ENCODE measurements around the gene CENPN. TPM values are rescaled to one million over a fixed set of nuclear protein-coding genes. Genes with fewer than 3 reads are reported as not detected.

The CENPN gene
- total and polyA plus RNA-seq, 8 donors: 12.3 to 31.0 (median 18.9) TPM

GRCh38 chr16:81004646-81005353 is 2.2 kb upstream of the CENPN start:
- intact Hi-C loops (cut with DNase I): no loop called here
- ATAC-seq: no peak
- H3K4me3 ChIP-seq: peak overlapping the region; percentile 2 to 79

GRCh38 chr16:81005610-81006161 is 1.3 kb upstream of the CENPN start:
- Histone ChIP-seq H3K4me1 (peaks cover 22 to 36% of the 10 kb centered on the region in 2 donors), H3K36me3 (no peaks in the 10 kb centered on the region), H3K4me3 (peak overlapping the region; percentile 79 to 91), H3K9me3 (no peaks in the 10 kb centered on the region), H3K27me3 (no peaks in the 10 kb centered on the region), H3K27ac (peak overlapping the region; percentile 97)
- DNase-seq (no peak), ATAC-seq (no peak)
- no peak for TF ChIP-seq CTCF (IDR thresholded peaks at IDR 0.05)
- intact Hi-C loops (cut with DNase I): no loop called here

More at GRCh38 chr16:81004646-81005353, 2.2 kb upstream of the CENPN start:
- H3K27ac ChIP-seq: peak overlapping the region; percentile 13 to 57
- TF ChIP-seq CTCF (IDR thresholded peaks at IDR 0.05): peak; percentile 67 to 80
- H3K36me3 ChIP-seq: no peaks in the 10 kb centered on the region
- peak in 2 of 4 donors; percentile 45 to 62 for DNase-seq
- H3K9me3 ChIP-seq: no peaks in the 10 kb centered on the region
- no peaks in the 10 kb centered on the region for H3K27me3 ChIP-seq
- H3K4me1 ChIP-seq: peaks cover 22 to 36% of the 10 kb centered on the region in 2 donors

GRCh38 chr16:81006211-81006812 is 702 bp upstream of the CENPN start:
- H3K4me1 ChIP-seq: peaks cover 22 to 36% of the 10 kb centered on the region in 2 donors
- peak overlapping the region; percentile 79 to 91 for H3K4me3 ChIP-seq
- no peaks in the 10 kb centered on the region for H3K27me3 ChIP-seq
- TF ChIP-seq CTCF (IDR thresholded peaks at IDR 0.05): no peak
- no peaks in the 10 kb centered on the region for H3K36me3 ChIP-seq
- no peaks in the 10 kb centered on the region for H3K9me3 ChIP-seq
- intact Hi-C loops (cut with DNase I): no loop called here
- DNase-seq (peak; percentile 16 to 94 (median 77)), ATAC-seq (peak; percentile 71)
- peak overlapping the region; percentile 97 for H3K27ac ChIP-seq

- intact Hi-C loops (cut with DNase I): no loop called here
- no peak for TF ChIP-seq CTCF (IDR thresholded peaks at IDR 0.05)
- Histone ChIP-seq H3K9me3 (no peaks in the 10 kb centered on the region), H3K27me3 (no peaks in the 10 kb centered on the region), H3K4me1 (peaks cover 22 to 33% of the 10 kb centered on the region in 2 donors), H3K27ac (peak overlapping the region; percentile 97), H3K4me3 (peak overlapping the region; percentile 79 to 91), H3K36me3 (peaks cover 0 to 12% of the 10 kb centered on the region in 2 donors)
- DNase-seq (no peak), ATAC-seq (no peak)
Measured at GRCh38 chr16:81008505-81008789, 1.4 kb downstream of the CENPN start.

- Histone ChIP-seq H3K4me1 (peaks cover 0 to 7% of the 10 kb centered on the region in 2 donors), H3K36me3 (peaks cover 0 to 55% of the 10 kb centered on the region in 2 donors), H3K27ac (no peak overlapping the region), H3K4me3 (no peak overlapping the region), H3K9me3 (no peaks in the 10 kb centered on the region), H3K27me3 (no peaks in the 10 kb centered on the region)
- intact Hi-C loops (cut with DNase I): no loop called here
- TF ChIP-seq CTCF (IDR thresholded peaks at IDR 0.05): no peak
- DNase-seq (no peak), ATAC-seq (no peak)
Measured at GRCh38 chr16:81012974-81013373, 6.0 kb downstream of the CENPN start.
